B cell (primary cell): ENCODE data around the gene CD81. TPM values are rescaled to one million over a fixed set of nuclear protein-coding genes. Genes with fewer than 3 reads are reported as not detected.

ENCODE experiments used
- ATAC-seq: fragments of 200-7000 bp; cut with Tn5 transposase; one replicate; pipeline ENCODE4 v1.10.0; 2021; ENCODE audit warnings: low read depth, mild to moderate bottlenecking, moderate number of reproducible peaks, moderate library complexity
- CTCF ChIA-PET: fragments of 350-600 bp; sonication (Branson Sonifier 250); formaldehyde crosslinking; loops from one replicate; lab custom pipeline; 2021; ENCODE audit warnings: antibody characterized with exemption, inconsistent platforms; lab: Charles Lee
- POLR2A ChIA-PET: fragments of 350-600 bp; sonication (Branson Sonifier 250); formaldehyde crosslinking; loops from one replicate; lab custom pipeline; 2021; ENCODE audit warnings: antibody characterized with exemption; lab: Charles Lee
- DNase-seq: peaks from one replicate; pipeline ENCODE4 v3.0.0; 2013
- H2AFZ ChIP-seq: 2 replicates; pipeline ENCODE4 v1.6.1; 2012; ENCODE audit warnings: mild to moderate bottlenecking, low read depth, low read length; ENCODE audit not compliant: insufficient read depth, poor library complexity, severe bottlenecking
- H3K27ac ChIP-seq, 2 donors: 1 replicate in 1 of 2; 2 replicates in 1 of 2; pipeline ENCODE4 v1.5.1; 2012 to 2013; ENCODE audit warnings: low read length in 2 of 2, mild to moderate bottlenecking in 2 of 2, moderate library complexity in 1 of 2
- H3K27me3 ChIP-seq, 4 experiments: fragments of 200-600 bp in 1 of 4; sonication (generic) in 1 of 4; replicated peaks in 1 of 4; 1 replicate in 2 of 4; 2 replicates in 2 of 4; pipeline versions ENCODE4 v1.6.1 to v1.7.0; 2013 to 2016; ENCODE audit warnings: low read length in 3 of 4, mild to moderate bottlenecking in 2 of 4, mixed read lengths in 1 of 4, moderate library complexity in 1 of 4; ENCODE audit not compliant: insufficient read depth in 4 of 4, control insufficient read depth in 3 of 4; ENCODE audit errors: control extremely low read depth in 1 of 4
- H3K36me3 ChIP-seq, 2 experiments: replicated peaks in 1 of 2; 1 replicate in 1 of 2; 2 replicates in 1 of 2; pipeline versions ENCODE4 v1.6.1 to v1.7.1; 2013; ENCODE audit warnings: low read length in 1 of 2; ENCODE audit not compliant: insufficient read depth in 2 of 2, control insufficient read depth in 1 of 2; ENCODE audit errors: control extremely low read depth in 1 of 2, extremely low read depth in 1 of 2
- H3K4me1 ChIP-seq, 2 donors: fragments of 200-600 bp in 1 of 2; sonication (generic) in 1 of 2; 1 replicate in 1 of 2; 2 replicates in 1 of 2; pipeline versions ENCODE4 v1.5.1 to v1.6.1; 2013 to 2017; ENCODE audit warnings: low read length in 2 of 2; ENCODE audit not compliant: control insufficient read depth in 2 of 2, insufficient read depth in 2 of 2
- H3K4me2 ChIP-seq: replicated peaks from 2 replicates; pipeline ENCODE3; 2012; ENCODE audit warnings: mild to moderate bottlenecking, low read depth, low read length; ENCODE audit not compliant: poor library complexity, severe bottlenecking
- H3K4me3 ChIP-seq, 5 experiments: fragments of 200-600 bp in 1 of 5; sonication (generic) in 1 of 5; 1 replicate in 3 of 5; 2 replicates in 2 of 5; pipeline versions ENCODE4 v1.5.1 to v1.7.0; 2011 to 2016; ENCODE audit warnings: low read length in 4 of 5, mild to moderate bottlenecking in 4 of 5, low read depth in 2 of 5, control low read depth in 1 of 5, moderate library complexity in 1 of 5; ENCODE audit not compliant: insufficient read depth in 1 of 5; ENCODE audit errors: control extremely low read depth in 1 of 5, extremely low read depth in 1 of 5
- H3K79me2 ChIP-seq: fragments of 200-600 bp; sonication (generic); one replicate; pipeline ENCODE4 v1.6.0; 2016; ENCODE audit warnings: low read length; ENCODE audit not compliant: control insufficient read depth, insufficient read depth
- H3K9ac ChIP-seq: fragments of 200-600 bp; sonication (generic); 2 replicates; pipeline ENCODE4 v1.6.1; 2017; ENCODE audit warnings: mild to moderate bottlenecking, low read length, moderate library complexity
- H3K9me3 ChIP-seq, 3 donors: one replicate each; pipeline versions ENCODE4 v1.6.1 to v1.7.1; 2013; ENCODE audit warnings: low read length in 2 of 3; ENCODE audit not compliant: control insufficient read depth in 2 of 3, insufficient read depth in 1 of 3; ENCODE audit errors: control extremely low read depth in 1 of 3
- H4K20me1 ChIP-seq: 2 replicates; pipeline ENCODE4 v1.6.0; 2012; ENCODE audit warnings: mild to moderate bottlenecking, low read length; ENCODE audit not compliant: insufficient read depth, control insufficient read depth, poor library complexity, severe bottlenecking
- H3K27ac Mint-ChIP-seq: one replicate; pipeline ENCODE4 v1.8.0; 2021; ENCODE audit warnings: mixed read lengths
- H3K27me3 Mint-ChIP-seq: one replicate; pipeline ENCODE4 v1.8.0; 2021; ENCODE audit warnings: mixed read lengths
- H3K4me1 Mint-ChIP-seq: one replicate; pipeline ENCODE4 v1.8.0; 2021; ENCODE audit warnings: mixed read lengths
- H3K4me3 Mint-ChIP-seq: one replicate; pipeline ENCODE4 v1.8.0; 2021; ENCODE audit warnings: mixed read lengths
- H3K9me3 Mint-ChIP-seq: one replicate; pipeline ENCODE4 v1.8.0; 2022; ENCODE audit warnings: mixed read lengths; ENCODE audit not compliant: insufficient read depth
- EZH2 ChIP-seq: IDR thresholded peaks from 2 replicates; pipeline ENCODE4 v1.6.1; 2012; ENCODE audit warnings: borderline replicate concordance, low read depth, mild to moderate bottlenecking, moderate library complexity, low read length; ENCODE audit not compliant: insufficient read depth, poor library complexity, severe bottlenecking
- WGBS: methylation state at CpG from one replicate; pipeline ENCODE4 v1.1.5; 2013; ENCODE audit warnings: missing lambda C conversion rate; ENCODE audit not compliant: insufficient coverage; 5-methylcytosine and 5-hydroxymethylcytosine counted together
- intact Hi-C: fragments of 100-400 bp; cut with micrococcal nuclease; formaldehyde crosslinking; loops from one replicate; pipeline ENCODE4 v1.10.0; 2022
- polyA plus RNA-seq: library from polyadenylated mRNA; depleted of rRNA; stranded (reverse); fragments of >200 nt; gene quantifications from 2 replicates; pipeline ENCODE4 v1.2.3, GENCODE V29; 2012
- total RNA-seq, 2 donors: library from RNA; stranded (reverse); fragments of 120-200 nt in 1 of 2; gene quantifications; 1 replicate in 1 of 2; 2 replicates in 1 of 2; pipeline versions ENCODE4 v1.2.3 to v1.2.4, GENCODE V29; 2013 to 2022
- TF ChIP-seq, protein P1 (sequence below): fragments of 200-600 bp; IDR thresholded peaks from one replicate; pipeline ENCODE4 v1.8.0; 2022; ENCODE audit warnings: antibody characterized with exemption, mild to moderate bottlenecking

Gene CD81
- total and polyA plus RNA-seq, 2 donors (not counting 1 experiment from before 2014, with no cell fraction given) = 253 to 361 TPM

DNA sequence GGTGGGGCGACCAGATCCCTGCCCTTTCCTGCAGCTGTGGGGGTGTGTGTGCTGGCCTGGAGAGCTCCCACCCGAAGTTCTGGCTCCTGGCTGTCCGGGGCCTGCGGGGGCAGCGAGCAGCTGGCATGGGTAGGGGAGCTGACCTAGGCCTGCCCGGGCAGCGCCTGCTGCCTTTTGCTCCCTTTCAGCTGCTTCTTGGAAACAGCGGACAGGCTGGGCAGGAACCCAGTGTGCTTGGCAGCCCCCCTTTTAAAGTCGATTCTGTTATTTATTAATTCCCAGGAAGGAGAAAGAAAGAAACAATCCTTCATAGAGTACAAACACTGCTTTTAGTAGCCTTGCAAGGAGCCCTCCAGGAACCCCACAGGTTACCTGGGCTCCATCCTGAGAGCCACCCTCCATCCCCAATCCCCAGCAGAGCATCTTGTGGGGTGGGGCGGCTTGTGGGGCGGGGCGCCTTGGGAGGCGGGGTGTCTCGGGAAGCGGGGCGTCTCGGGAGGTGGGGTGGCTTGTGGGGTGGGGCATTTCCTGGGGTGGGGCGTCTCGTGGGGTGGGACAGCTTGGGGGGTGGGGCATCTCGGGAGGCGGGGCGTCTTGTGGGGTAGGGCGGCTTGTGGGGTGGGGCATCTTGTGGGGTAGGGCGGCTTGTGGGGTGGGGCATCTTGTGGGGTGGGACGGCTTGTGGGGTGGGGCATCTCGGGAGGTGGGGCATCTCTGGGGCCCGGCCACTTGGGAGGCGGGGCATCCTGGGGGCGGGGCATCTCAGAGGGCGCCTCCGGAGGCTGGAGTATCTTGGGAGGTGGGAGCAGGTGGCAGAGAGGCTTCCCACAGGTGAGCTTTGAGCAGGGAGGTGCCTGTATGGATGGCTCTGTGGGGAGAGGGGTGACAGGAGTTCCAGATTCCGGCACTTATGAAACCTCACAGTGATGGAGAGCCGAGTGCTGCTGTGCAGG lies 7.0 kb downstream of the CD81 start:
- Histone ChIP-seq H3K9ac (peak overlapping the region; percentile 65), H2AFZ (no peak overlapping the region), H3K27me3 (no peaks in the 10 kb centered on the region), H3K79me2 (peaks cover 79% of the 10 kb centered on the region), H3K27ac (peak overlapping the region; percentile 83 to 86), H4K20me1 (peaks cover 96% of the 10 kb centered on the region), H3K4me1 (peaks cover 89 to 97% of the 10 kb centered on the region in 2 donors), H3K9me3 (peaks cover 0 to 8% (median 0%) of the 10 kb centered on the region in 3 donors), H3K36me3 (peaks cover 0 to 23% of the 10 kb centered on the region in 2 experiments), H3K4me3 (peak overlapping the region; percentile 3 to 63 (median 50)), H3K4me2 (peak overlapping the region; percentile 100)
- 48% methylated on average over 17 of the region's 33 CpGs for WGBS
- peak; percentile 85 for DNase-seq
- peak overlapping the region; percentile 99 for H3K27ac Mint-ChIP-seq
- H3K27me3 Mint-ChIP-seq = no peaks in the 10 kb centered on the region
- ChIA-PET POLR2A (interaction anchor here (0.6 to 4.9 kb wide), 7 partner anchors 10 to 1457 kb away, joined by 3 to 42 read pairs (median 6); partner anchors contain the start of gene TSSC4), CTCF (interaction anchor here (1.1 to 7.3 kb wide), 5 partner anchors 10 to 80 kb away, joined by 3 to 59 read pairs (median 6); partner anchors contain the start of genes C11orf21, TSPAN32 and TSSC4)
- intact Hi-C loops = loop anchor here (1.0 to 5.0 kb wide), 2 partner anchors 16 to 503 kb away; partner anchors contain the start of genes CDKN1C and TSSC4
- peak overlapping the region; percentile 98 for H3K4me3 Mint-ChIP-seq
- TF ChIP-seq EZH2 = no peak
- TF ChIP-seq, protein P1, sequence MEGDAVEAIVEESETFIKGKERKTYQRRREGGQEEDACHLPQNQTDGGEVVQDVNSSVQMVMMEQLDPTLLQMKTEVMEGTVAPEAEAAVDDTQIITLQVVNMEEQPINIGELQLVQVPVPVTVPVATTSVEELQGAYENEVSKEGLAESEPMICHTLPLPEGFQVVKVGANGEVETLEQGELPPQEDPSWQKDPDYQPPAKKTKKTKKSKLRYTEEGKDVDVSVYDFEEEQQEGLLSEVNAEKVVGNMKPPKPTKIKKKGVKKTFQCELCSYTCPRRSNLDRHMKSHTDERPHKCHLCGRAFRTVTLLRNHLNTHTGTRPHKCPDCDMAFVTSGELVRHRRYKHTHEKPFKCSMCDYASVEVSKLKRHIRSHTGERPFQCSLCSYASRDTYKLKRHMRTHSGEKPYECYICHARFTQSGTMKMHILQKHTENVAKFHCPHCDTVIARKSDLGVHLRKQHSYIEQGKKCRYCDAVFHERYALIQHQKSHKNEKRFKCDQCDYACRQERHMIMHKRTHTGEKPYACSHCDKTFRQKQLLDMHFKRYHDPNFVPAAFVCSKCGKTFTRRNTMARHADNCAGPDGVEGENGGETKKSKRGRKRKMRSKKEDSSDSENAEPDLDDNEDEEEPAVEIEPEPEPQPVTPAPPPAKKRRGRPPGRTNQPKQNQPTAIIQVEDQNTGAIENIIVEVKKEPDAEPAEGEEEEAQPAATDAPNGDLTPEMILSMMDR = no peak
- H3K9me3 Mint-ChIP-seq = no peaks in the 10 kb centered on the region
- peaks cover 90% of the 10 kb centered on the region for H3K4me1 Mint-ChIP-seq
- peak; percentile 48 for ATAC-seq
